DND-41 (cell line): ENCODE measurements around the gene FBXO11.

ENCODE experiments used
- ATAC-seq: fragments of 200-7000 bp; cut with Tn5 transposase; 3 replicates; pipeline ENCODE4 v1.9.1; 2021; ENCODE audit warnings: low read depth; ENCODE audit not compliant: insufficient read depth
- DNase-seq: peaks from one replicate; pipeline ENCODE4 v3.0.0-alpha.2; 2020
- H2AFZ ChIP-seq: 2 replicates; pipeline ENCODE4 v1.6.0; 2012; ENCODE audit warnings: low read depth, low read length
- H3K27ac ChIP-seq: 2 replicates; pipeline ENCODE4 v1.5.1; 2012; ENCODE audit warnings: low read length, inconsistent platforms
- H3K27me3 ChIP-seq: fragments of 200-600 bp; sonication (generic); 2 replicates; pipeline ENCODE4 v1.6.0; 2012; ENCODE audit warnings: low read length, mild to moderate bottlenecking, inconsistent platforms; ENCODE audit not compliant: insufficient read depth, poor library complexity
- H3K36me3 ChIP-seq: 2 replicates; pipeline ENCODE4 v1.5.1; 2012; ENCODE audit warnings: low read length, inconsistent platforms; ENCODE audit not compliant: insufficient read depth
- H3K4me1 ChIP-seq: 2 replicates; pipeline ENCODE4 v1.5.1; 2012; ENCODE audit warnings: mild to moderate bottlenecking, low read length; ENCODE audit not compliant: insufficient read depth
- H3K4me2 ChIP-seq: 2 replicates; pipeline ENCODE4 v1.6.0; 2012; ENCODE audit warnings: mild to moderate bottlenecking, moderate library complexity, low read length, inconsistent platforms; ENCODE audit not compliant: insufficient read depth
- H3K4me3 ChIP-seq, 2 experiments: fragments of 200-600 bp in 1 of 2; shearing (Covaris generic) in 1 of 2; 2 replicates each; pipeline ENCODE4 v1.5.1; 2012 to 2016; ENCODE audit warnings: inconsistent platforms in 2 of 2, low read length in 2 of 2, mild to moderate bottlenecking in 2 of 2, low read depth in 1 of 2, moderate library complexity in 1 of 2
- H3K79me2 ChIP-seq: 2 replicates; pipeline ENCODE4 v1.6.0; 2012; ENCODE audit warnings: low read length, inconsistent platforms; ENCODE audit not compliant: insufficient read depth
- H3K9ac ChIP-seq: 2 replicates; pipeline ENCODE4 v1.6.0; 2012; ENCODE audit warnings: low read depth, mild to moderate bottlenecking, inconsistent platforms, low read length, moderate library complexity
- H3K9me3 ChIP-seq: 2 replicates; pipeline ENCODE4 v1.5.1; 2012; ENCODE audit warnings: low read length, moderate library complexity, mild to moderate bottlenecking, inconsistent platforms; ENCODE audit not compliant: insufficient read depth, severe bottlenecking
- H4K20me1 ChIP-seq: 2 replicates; pipeline ENCODE4 v1.6.0; 2012; ENCODE audit warnings: low read length; ENCODE audit not compliant: insufficient read depth
- CTCF ChIP-seq: IDR thresholded peaks from 2 replicates; pipeline ENCODE4 v1.5.1; 2012; ENCODE audit warnings: borderline replicate concordance, low read length, moderate library complexity, mild to moderate bottlenecking; ENCODE audit not compliant: poor library complexity, severe bottlenecking; ENCODE audit errors: extremely low read depth
- EZH2 ChIP-seq: IDR thresholded peaks from 3 replicates; pipeline ENCODE4 v1.6.1; 2012; ENCODE audit warnings: borderline replicate concordance, low read depth, mild to moderate bottlenecking, moderate library complexity, low read length, inconsistent platforms; ENCODE audit not compliant: severe bottlenecking

FBXO11 gene

GRCh38 chr2:47842846-47843245 lies 63.5 kb downstream of the FBXO11 start:
- H4K20me1 ChIP-seq: peaks cover 43% of the 10 kb centered on the region
- ATAC-seq: no peak
- H3K9me3 ChIP-seq: no peaks in the 10 kb centered on the region
- no peak overlapping the region for H3K9ac ChIP-seq
- H3K4me2 ChIP-seq: no peak overlapping the region
- no peak overlapping the region for H2AFZ ChIP-seq
- H3K4me3 ChIP-seq: no peak overlapping the region
- H3K27me3 ChIP-seq: no peaks in the 10 kb centered on the region
- H3K36me3 ChIP-seq: peaks cover 26% of the 10 kb centered on the region
- DNase-seq: no peak
- no peak for TF ChIP-seq CTCF
- no peak for TF ChIP-seq EZH2
- H3K4me1 ChIP-seq: no peaks in the 10 kb centered on the region
- no peak overlapping the region for H3K27ac ChIP-seq
- peaks cover 83% of the 10 kb centered on the region for H3K79me2 ChIP-seq

GRCh38 chr2:47838686-47839085 lies 67.6 kb downstream of the FBXO11 start:
- Histone ChIP-seq H3K27me3 (no peaks in the 10 kb centered on the region), H3K36me3 (peaks cover 65% of the 10 kb centered on the region), H4K20me1 (peaks cover 13% of the 10 kb centered on the region), H3K4me3 (no peak overlapping the region), H3K4me1 (no peaks in the 10 kb centered on the region), H3K9ac (no peak overlapping the region), H3K27ac (no peak overlapping the region), H3K4me2 (no peak overlapping the region), H3K79me2 (peaks cover 43% of the 10 kb centered on the region), H2AFZ (no peak overlapping the region), H3K9me3 (no peaks in the 10 kb centered on the region)
- ATAC-seq: no peak
- no peak for DNase-seq
- TF ChIP-seq CTCF: no peak
- no peak for TF ChIP-seq EZH2

GRCh38 chr2:47838249-47838648 lies 68.0 kb downstream of the FBXO11 start:
- Histone ChIP-seq H3K9me3 (no peaks in the 10 kb centered on the region), H3K27ac (no peak overlapping the region), H3K27me3 (no peaks in the 10 kb centered on the region), H3K36me3 (peaks cover 70% of the 10 kb centered on the region), H3K4me2 (no peak overlapping the region), H4K20me1 (peaks cover 11% of the 10 kb centered on the region), H3K9ac (no peak overlapping the region), H3K4me3 (no peak overlapping the region), H3K4me1 (no peaks in the 10 kb centered on the region), H2AFZ (no peak overlapping the region), H3K79me2 (peaks cover 38% of the 10 kb centered on the region)
- ATAC-seq (no peak), DNase-seq (no peak)
- TF ChIP-seq CTCF: no peak
- TF ChIP-seq EZH2: no peak

GRCh38 chr2:47833516-47833968 lies 72.8 kb downstream of the FBXO11 start:
- Histone ChIP-seq H3K4me2 (no peak overlapping the region), H3K36me3 (peaks cover 97% of the 10 kb centered on the region), H3K79me2 (peaks cover 4% of the 10 kb centered on the region), H2AFZ (no peak overlapping the region), H3K4me3 (no peak overlapping the region), H3K9me3 (no peaks in the 10 kb centered on the region), H4K20me1 (no peaks in the 10 kb centered on the region), H3K27ac (no peak overlapping the region), H3K9ac (no peak overlapping the region), H3K27me3 (no peaks in the 10 kb centered on the region), H3K4me1 (no peaks in the 10 kb centered on the region)
- no peak for ATAC-seq
- DNase-seq: no peak
- TF ChIP-seq CTCF (no peak), EZH2 (no peak)
